T1000 (cell line): ENCODE measurements around the gene ARMCX5.

Experiments used
- DNase-seq: peaks from one replicate; lab custom pipeline; 2025; ENCODE audit warnings: mixed read lengths; lab: John Stamatoyannopoulos, UW

Gene ARMCX5

DNA sequence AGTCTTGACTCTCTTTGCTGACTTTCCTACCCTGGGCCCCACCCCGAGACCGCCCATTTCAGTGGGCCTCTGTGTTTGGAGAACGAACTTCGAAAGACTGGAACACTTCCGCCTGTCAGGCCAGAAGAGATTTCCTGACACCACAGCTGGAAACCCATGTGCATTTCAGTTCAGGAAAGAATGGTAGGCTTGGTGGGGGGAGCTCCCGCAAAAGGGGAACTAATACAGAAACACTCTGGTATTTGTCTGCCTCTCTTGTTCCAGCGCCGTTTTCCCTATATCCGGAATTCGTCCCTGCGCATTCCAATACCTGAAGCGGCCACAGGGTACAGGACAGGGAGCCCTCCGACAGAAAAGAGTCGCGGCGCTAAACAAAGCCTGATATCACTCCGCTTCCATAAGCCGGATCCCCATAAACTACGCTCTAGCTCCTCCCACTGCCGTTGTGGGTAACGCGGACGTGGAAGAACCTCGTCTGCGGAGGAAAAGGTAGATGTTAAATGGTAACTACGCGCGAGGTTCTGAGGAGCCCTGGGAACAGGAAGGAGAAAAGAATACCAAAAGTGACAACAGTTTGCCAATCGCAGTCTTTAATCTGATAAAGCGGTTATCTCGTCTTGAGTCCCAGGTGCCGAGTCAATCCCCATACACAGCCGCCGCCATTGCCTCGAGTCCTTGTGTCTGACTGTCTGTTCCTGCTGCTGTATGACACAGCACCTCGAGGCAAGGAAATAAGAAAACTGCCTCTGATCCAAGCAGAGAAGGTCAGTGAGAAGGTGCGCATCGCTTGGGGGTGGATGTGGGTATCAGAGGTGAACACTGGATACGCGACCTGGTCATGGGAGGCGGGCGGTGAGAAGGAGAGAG lies at the start of gene ARMCX5:
TSS of gene ARMCX5 (plus strand) at position 432 of the 867 bp plus-strand sequence. CDS start 2,627 bp downstream, outside the sequence.
- peak; percentile 44 for DNase-seq

- no peak for DNase-seq
Observed at GRCh38 chrX:102558607-102559006, 40.7 kb upstream of the ARMCX5 start.

DNA sequence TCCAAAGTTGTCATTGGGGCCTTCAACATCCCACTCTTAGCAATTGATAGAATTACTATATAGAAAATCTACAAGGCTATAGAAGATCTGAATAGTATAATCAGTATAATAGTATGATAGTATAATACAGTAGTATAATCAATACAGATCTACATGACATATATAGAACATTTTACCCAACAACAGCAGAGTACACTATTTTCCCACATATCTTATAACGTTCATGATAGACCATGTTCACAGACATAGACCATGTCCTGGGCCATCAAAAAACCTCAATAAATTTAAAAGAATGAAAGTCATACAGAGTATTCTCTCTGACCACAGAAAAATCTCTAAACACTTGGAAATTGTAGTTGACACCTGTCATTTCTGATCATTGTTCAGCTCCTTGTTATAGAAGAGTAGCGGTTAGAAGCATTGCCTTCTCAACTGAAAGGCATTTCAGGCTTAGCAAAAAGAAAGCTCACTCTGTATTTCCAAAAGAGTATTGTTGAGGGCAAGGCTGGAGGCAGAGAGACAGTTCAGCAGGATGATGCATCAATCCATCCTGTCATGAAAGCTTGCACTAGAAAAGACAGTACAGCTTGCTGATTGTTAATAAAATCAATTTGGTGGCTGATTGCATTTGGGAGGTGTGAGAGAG lies 38.8 kb upstream of the ARMCX5 start:
- DNase-seq: no peak

GRCh38 chrX:102580891-102581290 lies 18.4 kb upstream of the ARMCX5 start:
- DNase-seq: no peak

DNA sequence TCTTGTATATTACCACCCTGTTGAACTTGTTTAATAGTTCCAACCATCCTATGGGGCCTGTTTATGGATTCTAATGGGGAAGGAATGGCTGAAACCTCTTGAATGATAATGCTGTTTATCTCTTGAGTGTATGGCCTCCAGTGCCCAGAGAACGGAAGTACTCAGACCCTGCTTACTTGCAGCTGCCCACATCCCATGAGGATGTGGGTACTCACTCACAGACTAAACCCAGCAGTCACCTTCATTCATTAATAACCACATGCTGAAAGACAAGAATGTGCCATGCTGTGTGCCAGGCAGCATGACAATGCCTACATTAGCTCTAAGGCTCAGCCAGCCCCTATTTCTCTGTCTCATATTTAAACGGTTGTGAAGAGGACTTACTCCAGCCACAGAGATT lies 5.9 kb upstream of the ARMCX5 start:
- no peak for DNase-seq

DNA sequence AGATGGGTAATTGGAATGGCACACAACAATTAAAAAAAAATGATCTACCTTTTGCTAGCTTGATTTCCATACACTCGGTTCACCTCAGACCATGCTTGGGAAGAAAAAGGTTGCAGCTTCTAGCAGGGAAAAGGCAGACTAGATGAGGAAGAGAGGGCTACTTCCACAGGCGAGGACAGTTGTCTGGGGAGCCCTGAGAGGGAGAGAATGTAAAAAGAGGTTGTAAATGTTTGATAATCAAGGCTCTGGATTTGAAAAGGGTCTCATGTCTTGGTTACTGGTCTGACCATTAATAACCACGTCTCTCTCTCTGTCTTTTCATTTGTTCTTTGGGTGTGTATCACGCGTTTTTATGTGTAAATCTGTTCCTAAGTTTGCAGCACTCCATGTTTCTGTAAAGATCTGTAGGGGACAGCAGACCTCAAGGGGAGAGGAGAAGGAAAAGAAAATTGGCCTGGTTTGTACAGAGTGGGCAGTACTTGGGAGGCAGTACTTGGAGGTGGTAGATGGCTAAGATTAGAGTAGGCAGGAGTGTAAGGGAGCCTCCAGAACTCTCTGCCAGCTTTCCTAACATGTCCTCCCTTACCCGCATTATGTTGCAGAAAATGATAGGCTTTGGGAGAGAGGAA lies 750 bp downstream of the ARMCX5 start:
- DNase-seq: no peak

- no peak for DNase-seq
Observed at GRCh38 chrX:102604327-102604726, 5.0 kb downstream of the ARMCX5 start.

- DNase-seq: no peak
Observed at GRCh38 chrX:102606115-102606514, 6.8 kb downstream of the ARMCX5 start.

- DNase-seq: no peak
Observed at GRCh38 chrX:102610905-102611304, 11.6 kb downstream of the ARMCX5 start.

- no peak for DNase-seq
Observed at GRCh38 chrX:102624105-102624504, 24.8 kb downstream of the ARMCX5 start.

- DNase-seq: no peak
Observed at GRCh38 chrX:102627640-102628039, 28.3 kb downstream of the ARMCX5 start.

DNA sequence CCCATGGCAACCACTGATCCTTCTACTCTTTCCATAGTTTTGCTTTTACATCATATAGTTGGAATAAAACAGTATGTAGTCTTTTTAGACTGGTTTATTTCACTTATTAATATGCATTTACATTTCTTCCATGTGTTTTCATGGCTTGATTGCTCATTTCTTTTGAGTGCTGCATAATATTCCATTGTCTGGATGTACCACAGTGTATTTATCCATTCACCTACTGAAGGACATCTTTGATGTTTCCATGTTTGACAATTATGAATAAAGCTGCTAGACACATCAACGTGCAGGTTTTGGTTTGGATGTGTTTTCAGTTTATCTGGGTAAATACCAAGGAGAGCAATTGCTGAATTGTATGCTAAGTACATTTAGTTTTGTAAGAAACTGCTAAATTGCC lies 38.2 kb downstream of the ARMCX5 start:
- DNase-seq: no peak

- DNase-seq: no peak
Observed at GRCh38 chrX:102650903-102651241, 51.6 kb downstream of the ARMCX5 start.

GRCh38 chrX:102651242-102652011 lies 52.1 kb downstream of the ARMCX5 start, which contains the start of gene GPRASP1:
GPRASP1 (plus strand) TSS chrX:102651483; CDS start chrX:102653914, 2,431 bp downstream.
- no peak for DNase-seq

GRCh38 chrX:102652031-102652688 lies 52.8 kb downstream of the ARMCX5 start:
- DNase-seq: no peak
